Measurements from ENCODE around the gene HS3ST1.

DNA sequence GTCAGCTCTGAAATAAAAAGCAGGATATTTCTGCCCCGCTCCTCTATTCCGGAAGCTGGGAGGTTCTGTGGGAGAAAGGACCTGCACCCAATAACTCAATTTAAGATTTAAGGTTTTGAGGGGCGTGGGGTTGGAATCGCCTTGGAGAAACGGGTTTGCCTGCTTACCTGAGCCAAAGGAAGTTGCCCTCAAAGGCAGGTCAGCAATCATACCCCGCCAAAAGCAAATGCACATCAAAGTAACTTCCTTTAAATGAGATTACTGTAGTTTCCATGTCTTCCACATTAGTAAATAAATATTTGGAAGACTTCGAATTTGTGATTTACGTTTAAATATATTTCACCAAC is 978 bp upstream of the HS3ST1 start:
- TF ChIP-seq, protein P1, sequence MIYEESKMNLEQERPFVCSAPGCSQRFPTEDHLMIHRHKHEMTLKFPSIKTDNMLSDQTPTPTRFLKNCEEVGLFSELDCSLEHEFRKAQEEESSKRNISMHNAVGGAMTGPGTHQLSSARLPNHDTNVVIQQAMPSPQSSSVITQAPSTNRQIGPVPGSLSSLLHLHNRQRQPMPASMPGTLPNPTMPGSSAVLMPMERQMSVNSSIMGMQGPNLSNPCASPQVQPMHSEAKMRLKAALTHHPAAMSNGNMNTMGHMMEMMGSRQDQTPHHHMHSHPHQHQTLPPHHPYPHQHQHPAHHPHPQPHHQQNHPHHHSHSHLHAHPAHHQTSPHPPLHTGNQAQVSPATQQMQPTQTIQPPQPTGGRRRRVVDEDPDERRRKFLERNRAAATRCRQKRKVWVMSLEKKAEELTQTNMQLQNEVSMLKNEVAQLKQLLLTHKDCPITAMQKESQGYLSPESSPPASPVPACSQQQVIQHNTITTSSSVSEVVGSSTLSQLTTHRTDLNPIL (CRISPR knock-in tag; IDR thresholded peaks at IDR 0.05; ENCODE audit: low read depth) = no peak
- TF ChIP-seq TCF4 (CRISPR knock-in tag; IDR thresholded peaks at IDR 0.05; ENCODE audit: borderline replicate concordance) (no peak), PPARA (CRISPR knock-in tag; IDR thresholded peaks at IDR 0.05; ENCODE audit: borderline replicate concordance) (no peak), TOX (CRISPR knock-in tag; IDR thresholded peaks at IDR 0.05; ENCODE audit: borderline replicate concordance) (no peak), ZNF70 (CRISPR knock-in tag; IDR thresholded peaks at IDR 0.05) (no peak), ZFP30 (CRISPR knock-in tag; IDR thresholded peaks at IDR 0.05) (no peak), ESRRG (CRISPR knock-in tag; IDR thresholded peaks at IDR 0.05) (no peak), GLIS3 (CRISPR knock-in tag; IDR thresholded peaks at IDR 0.05) (no peak), BACH2 (CRISPR knock-in tag; IDR thresholded peaks at IDR 0.05; ENCODE audit: borderline replicate concordance) (no peak)
- TF ChIP-seq, protein P2, sequence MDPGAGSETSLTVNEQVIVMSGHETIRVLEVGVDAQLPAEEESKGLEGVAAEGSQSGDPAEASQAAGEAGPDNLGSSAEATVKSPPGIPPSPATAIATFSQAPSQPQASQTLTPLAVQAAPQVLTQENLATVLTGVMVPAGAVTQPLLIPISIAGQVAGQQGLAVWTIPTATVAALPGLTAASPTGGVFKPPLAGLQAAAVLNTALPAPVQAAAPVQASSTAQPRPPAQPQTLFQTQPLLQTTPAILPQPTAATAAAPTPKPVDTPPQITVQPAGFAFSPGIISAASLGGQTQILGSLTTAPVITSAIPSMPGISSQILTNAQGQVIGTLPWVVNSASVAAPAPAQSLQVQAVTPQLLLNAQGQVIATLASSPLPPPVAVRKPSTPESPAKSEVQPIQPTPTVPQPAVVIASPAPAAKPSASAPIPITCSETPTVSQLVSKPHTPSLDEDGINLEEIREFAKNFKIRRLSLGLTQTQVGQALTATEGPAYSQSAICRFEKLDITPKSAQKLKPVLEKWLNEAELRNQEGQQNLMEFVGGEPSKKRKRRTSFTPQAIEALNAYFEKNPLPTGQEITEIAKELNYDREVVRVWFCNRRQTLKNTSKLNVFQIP (CRISPR knock-in tag; IDR thresholded peaks at IDR 0.05; ENCODE audit: borderline replicate concordance, low read depth) = no peak
- TF ChIP-seq, protein P3, sequence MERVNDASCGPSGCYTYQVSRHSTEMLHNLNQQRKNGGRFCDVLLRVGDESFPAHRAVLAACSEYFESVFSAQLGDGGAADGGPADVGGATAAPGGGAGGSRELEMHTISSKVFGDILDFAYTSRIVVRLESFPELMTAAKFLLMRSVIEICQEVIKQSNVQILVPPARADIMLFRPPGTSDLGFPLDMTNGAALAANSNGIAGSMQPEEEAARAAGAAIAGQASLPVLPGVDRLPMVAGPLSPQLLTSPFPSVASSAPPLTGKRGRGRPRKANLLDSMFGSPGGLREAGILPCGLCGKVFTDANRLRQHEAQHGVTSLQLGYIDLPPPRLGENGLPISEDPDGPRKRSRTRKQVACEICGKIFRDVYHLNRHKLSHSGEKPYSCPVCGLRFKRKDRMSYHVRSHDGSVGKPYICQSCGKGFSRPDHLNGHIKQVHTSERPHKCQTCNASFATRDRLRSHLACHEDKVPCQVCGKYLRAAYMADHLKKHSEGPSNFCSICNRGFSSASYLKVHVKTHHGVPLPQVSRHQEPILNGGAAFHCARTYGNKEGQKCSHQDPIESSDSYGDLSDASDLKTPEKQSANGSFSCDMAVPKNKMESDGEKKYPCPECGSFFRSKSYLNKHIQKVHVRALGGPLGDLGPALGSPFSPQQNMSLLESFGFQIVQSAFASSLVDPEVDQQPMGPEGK (CRISPR knock-in tag; IDR thresholded peaks at IDR 0.05; ENCODE audit: borderline replicate concordance) = no peak

All from SK-N-SH treated with all-trans-retinoic acid at 6 μM for 48 hours (cell line).